Esophagus muscularis mucosa (tissue), 4 donors: ENCODE results near the gene TMEM150C.

ENCODE experiments used
- CTCF ChIP-seq, 3 experiments: fragments of 200-600 bp in 2 of 3; fragments of 450-650 bp in 1 of 3; sonication (generic) in 2 of 3; IDR thresholded peaks; one replicate each; pipeline ENCODE4 v1.5.1; 2017 to 2019; ENCODE audit warnings: antibody characterized with exemption in 3 of 3, mild to moderate bottlenecking in 2 of 3, moderate library complexity in 1 of 3
- EP300 ChIP-seq: sonication (generic); formaldehyde crosslinking; IDR thresholded peaks from one replicate; pipeline ENCODE4 v1.6.1; 2017; ENCODE audit warnings: antibody characterized with exemption
- POLR2A ChIP-seq: fragments of 450-650 bp; IDR thresholded peaks from one replicate; pipeline ENCODE4 v1.6.1; 2017; ENCODE audit warnings: antibody characterized with exemption, moderate library complexity, mild to moderate bottlenecking, low read depth
- POLR2AphosphoS5 ChIP-seq, 2 donors: sonication (generic); formaldehyde crosslinking; IDR thresholded peaks; one replicate each; pipeline ENCODE4 v1.6.1; 2017; ENCODE audit warnings: antibody characterized with exemption in 2 of 2

- TF ChIP-seq CTCF (IDR thresholded peaks at IDR 0.05) (no peak), POLR2A (no peak), POLR2AphosphoS5 (IDR thresholded peaks at IDR 0.05) (no peak), EP300 (no peak)
These were observed 36.4 kb downstream of the TMEM150C start for GRCh38 chr4:82525307-82525911.
